HL-60 (cell line): ENCODE measurements around the gene FARS2.

ENCODE experiments used
- CTCF ChIP-seq: IDR thresholded peaks from one replicate; pipeline ENCODE4 v1.5.1; 2011; ENCODE audit warnings: low read length, control low read depth, inconsistent platforms; ENCODE audit not compliant: insufficient read depth
- POLR2AphosphoS5 ChIP-seq: IDR thresholded peaks from 2 replicates; pipeline ENCODE4 v1.6.1; 2012; ENCODE audit warnings: low read depth

GRCh38 chr6:5557506-5557905 is 296.2 kb downstream of the FARS2 start:
- TF ChIP-seq CTCF: no peak
- no peak for TF ChIP-seq POLR2AphosphoS5
